Cardiac muscle cell (in vitro differentiated cells and primary cell): Measurements from ENCODE around the gene PRKG1. TPM values are rescaled to one million over a fixed set of nuclear protein-coding genes. Genes with fewer than 3 reads are reported as not detected.

Source experiments
- DNase-seq, 2 donors: peaks; one replicate each; pipeline versions ENCODE4 v3.0.0 to v3.0.0-alpha.2; 2010 to 2017; ENCODE audit warnings: low read depth in 1 of 2, low spot score in 1 of 2
- H3K27ac ChIP-seq: fragments of 200-600 bp; sonication (generic); 2 replicates; pipeline ENCODE4 v1.5.1; 2016
- H3K27me3 ChIP-seq: fragments of 200-600 bp; sonication (generic); 2 replicates; pipeline ENCODE4 v1.6.0; 2016; ENCODE audit warnings: control low read depth
- H3K36me3 ChIP-seq: fragments of 200-600 bp; sonication (generic); 2 replicates; pipeline ENCODE4 v1.5.1; 2016; ENCODE audit warnings: control low read depth
- H3K4me1 ChIP-seq: fragments of 200-600 bp; sonication (generic); 2 replicates; pipeline ENCODE4 v1.8.1; 2017; ENCODE audit warnings: low read depth, mild to moderate bottlenecking, mixed run types
- H3K4me3 ChIP-seq: fragments of 200-600 bp; sonication (generic); 2 replicates; pipeline ENCODE4 v1.5.1; 2016; ENCODE audit warnings: mild to moderate bottlenecking
- H3K9me3 ChIP-seq: fragments of 200-600 bp; sonication (generic); 2 replicates; pipeline ENCODE4 v1.5.1; 2017; ENCODE audit warnings: low read depth, mild to moderate bottlenecking, control low read depth
- polyA plus RNA-seq: library from polyadenylated mRNA; unstranded; fragments of >200 nt; fragmentation: Nextera tagmentation; extraction: Ambion mirVana; gene quantifications from 2 replicates; pipeline ENCODE4 v1.2.1, GENCODE V29; 2016
- total RNA-seq: library from RNA; depleted of rRNA; stranded (reverse); fragments of >200 nt; gene quantifications from 2 replicates; pipeline ENCODE4 v1.2.3, GENCODE V29; 2016
- TF ChIP-seq, protein P1 (sequence below): IDR thresholded peaks from 2 replicates; pipeline ENCODE4 v1.5.1; 2012; ENCODE audit warnings: low read depth, mild to moderate bottlenecking, low read length

Gene PRKG1
- total and polyA plus RNA-seq, 2 experiments from 2014 or later = 2.9 to 13.3 TPM

DNA sequence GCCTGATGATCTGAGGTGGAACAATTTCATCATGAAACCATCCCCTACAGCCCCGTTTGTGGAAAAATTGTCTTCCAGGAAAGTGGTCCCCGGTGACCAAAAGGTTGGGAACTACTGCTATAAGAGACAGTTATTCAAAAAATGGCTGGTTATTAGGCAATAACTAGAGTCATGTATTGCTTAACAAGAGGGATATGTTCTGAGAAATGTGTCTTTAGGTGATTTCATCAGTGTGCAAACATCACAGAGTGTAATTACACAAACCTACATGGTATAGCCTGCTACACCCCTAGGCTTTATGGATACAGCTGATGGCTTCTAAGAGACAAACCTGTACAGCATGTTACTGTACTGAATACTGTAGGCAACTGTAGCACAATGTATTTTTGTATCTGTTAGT is 696.4 kb downstream of the PRKG1 start:
- DNase-seq = peak in 1 of 2 donors; percentile 60
- no peaks in the 10 kb centered on the region for H3K36me3 ChIP-seq
- H3K4me1 ChIP-seq = no peaks in the 10 kb centered on the region
- H3K9me3 ChIP-seq = no peaks in the 10 kb centered on the region
- H3K27me3 ChIP-seq = no peaks in the 10 kb centered on the region
- TF ChIP-seq, protein P1, sequence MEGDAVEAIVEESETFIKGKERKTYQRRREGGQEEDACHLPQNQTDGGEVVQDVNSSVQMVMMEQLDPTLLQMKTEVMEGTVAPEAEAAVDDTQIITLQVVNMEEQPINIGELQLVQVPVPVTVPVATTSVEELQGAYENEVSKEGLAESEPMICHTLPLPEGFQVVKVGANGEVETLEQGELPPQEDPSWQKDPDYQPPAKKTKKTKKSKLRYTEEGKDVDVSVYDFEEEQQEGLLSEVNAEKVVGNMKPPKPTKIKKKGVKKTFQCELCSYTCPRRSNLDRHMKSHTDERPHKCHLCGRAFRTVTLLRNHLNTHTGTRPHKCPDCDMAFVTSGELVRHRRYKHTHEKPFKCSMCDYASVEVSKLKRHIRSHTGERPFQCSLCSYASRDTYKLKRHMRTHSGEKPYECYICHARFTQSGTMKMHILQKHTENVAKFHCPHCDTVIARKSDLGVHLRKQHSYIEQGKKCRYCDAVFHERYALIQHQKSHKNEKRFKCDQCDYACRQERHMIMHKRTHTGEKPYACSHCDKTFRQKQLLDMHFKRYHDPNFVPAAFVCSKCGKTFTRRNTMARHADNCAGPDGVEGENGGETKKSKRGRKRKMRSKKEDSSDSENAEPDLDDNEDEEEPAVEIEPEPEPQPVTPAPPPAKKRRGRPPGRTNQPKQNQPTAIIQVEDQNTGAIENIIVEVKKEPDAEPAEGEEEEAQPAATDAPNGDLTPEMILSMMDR = no peak
- H3K4me3 ChIP-seq = no peak overlapping the region
- H3K27ac ChIP-seq = no peak overlapping the region

DNA sequence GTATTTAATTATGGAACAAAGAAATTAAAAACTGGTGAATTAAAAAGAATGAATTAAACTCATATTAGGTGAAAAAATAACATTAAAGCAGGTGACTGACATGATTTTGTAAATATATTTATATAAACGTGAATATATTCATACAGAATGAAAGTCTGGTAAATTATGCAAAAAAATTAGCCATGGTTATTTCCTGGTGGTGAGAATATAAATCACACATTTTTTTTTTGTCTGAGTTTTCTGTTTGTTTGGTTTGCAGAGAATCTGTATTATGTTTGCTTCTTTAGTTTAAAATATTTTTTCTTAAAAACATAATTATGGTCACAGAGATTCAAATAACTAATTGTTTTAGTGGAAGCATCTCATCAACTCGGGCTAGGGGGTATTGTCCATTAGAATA is 698.1 kb downstream of the PRKG1 start:
- DNase-seq = no peak
- Histone ChIP-seq H3K4me3 (no peak overlapping the region), H3K27me3 (no peaks in the 10 kb centered on the region), H3K27ac (no peak overlapping the region), H3K4me1 (no peaks in the 10 kb centered on the region), H3K36me3 (no peaks in the 10 kb centered on the region), H3K9me3 (no peaks in the 10 kb centered on the region)
- TF ChIP-seq, protein P1 = no peak

DNA sequence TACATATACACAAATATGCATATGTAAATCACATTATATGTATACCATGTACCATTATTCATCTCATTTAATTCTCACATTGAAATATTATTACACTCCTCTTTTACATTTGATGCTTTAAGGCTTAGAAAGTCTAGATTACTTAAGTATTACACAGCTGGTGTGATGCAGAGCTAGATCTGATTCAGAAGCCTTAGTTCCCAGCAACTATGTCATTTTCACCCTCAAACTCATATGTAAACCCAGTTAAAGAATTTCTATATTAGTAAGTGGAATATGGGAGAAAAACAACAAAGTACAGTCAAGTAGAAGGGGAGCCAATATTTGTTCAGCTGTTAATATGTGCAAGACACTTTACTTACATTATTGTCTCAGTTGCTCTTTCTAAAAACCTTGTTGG is 699.4 kb downstream of the PRKG1 start:
- no peaks in the 10 kb centered on the region for H3K27me3 ChIP-seq
- TF ChIP-seq, protein P1 = no peak

DNA sequence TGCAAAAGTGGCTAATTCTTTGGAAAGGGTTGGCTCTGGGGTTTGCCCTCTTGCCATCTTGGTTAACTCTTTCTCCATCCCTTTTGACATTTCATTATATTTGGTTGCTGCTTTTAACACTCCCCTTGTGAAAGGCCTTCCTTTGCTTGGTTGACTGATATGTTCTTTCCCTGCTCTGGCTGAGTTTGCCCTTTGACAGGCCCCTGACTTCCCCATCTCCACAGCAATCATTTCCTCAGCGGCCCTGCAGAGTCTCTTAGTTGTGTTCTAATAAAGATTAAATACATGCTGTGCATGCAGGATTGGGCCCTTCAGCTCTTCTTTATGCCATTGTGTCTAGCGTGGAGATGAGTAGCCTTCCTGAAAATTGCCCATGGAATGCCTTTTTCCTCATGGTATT is 709.7 kb downstream of the PRKG1 start:
- Histone ChIP-seq H3K4me1 (no peaks in the 10 kb centered on the region), H3K9me3 (no peaks in the 10 kb centered on the region), H3K4me3 (no peak overlapping the region), H3K36me3 (no peaks in the 10 kb centered on the region), H3K27me3 (no peaks in the 10 kb centered on the region), H3K27ac (no peak overlapping the region)
- DNase-seq = no peak
- TF ChIP-seq, protein P1 = no peak

More for the DNA sequence above, 699.4 kb downstream of the PRKG1 start:
- H3K27ac ChIP-seq = no peak overlapping the region
- no peaks in the 10 kb centered on the region for H3K4me1 ChIP-seq
- H3K4me3 ChIP-seq = no peak overlapping the region
- DNase-seq = no peak
- no peaks in the 10 kb centered on the region for H3K36me3 ChIP-seq
- H3K9me3 ChIP-seq = no peaks in the 10 kb centered on the region

DNA sequence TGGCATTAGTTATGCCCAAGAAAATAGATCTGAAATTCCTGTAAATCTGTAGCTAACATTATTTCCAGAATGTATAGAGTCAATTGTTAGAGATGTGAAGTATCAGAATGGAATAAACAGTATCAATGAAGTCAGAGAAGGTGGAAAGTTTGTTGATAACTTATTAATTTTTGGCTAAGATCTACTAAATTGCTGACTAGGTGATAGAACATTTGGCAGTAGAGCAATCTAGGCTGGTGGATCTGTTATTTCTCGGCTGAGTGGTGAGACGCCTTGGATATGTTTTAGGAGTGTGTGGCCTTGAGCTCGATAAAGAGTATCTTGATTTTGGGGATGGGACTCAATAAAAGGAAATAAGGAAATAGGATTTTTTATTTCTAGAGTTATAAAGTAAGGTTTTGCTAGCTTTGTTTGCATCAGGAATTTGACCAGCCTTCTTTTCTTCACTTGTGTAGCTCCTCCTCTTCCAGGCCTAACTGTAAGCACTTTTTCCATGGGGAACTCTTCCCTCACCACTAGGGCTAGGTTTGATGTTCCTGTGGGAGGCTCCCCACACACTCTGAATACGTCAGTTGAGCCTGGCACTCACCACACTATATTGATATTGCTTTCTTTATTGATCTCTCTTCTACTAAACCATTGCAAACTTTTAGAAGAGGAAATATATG is 711.9 kb downstream of the PRKG1 start:
- no peaks in the 10 kb centered on the region for H3K4me1 ChIP-seq
- no peak overlapping the region for H3K4me3 ChIP-seq
- TF ChIP-seq, protein P1 = no peak
- H3K36me3 ChIP-seq = no peaks in the 10 kb centered on the region
- H3K27ac ChIP-seq = no peak overlapping the region
- no peaks in the 10 kb centered on the region for H3K27me3 ChIP-seq
- no peaks in the 10 kb centered on the region for H3K9me3 ChIP-seq
- no peak for DNase-seq
